Measurements from ENCODE around the gene SPOCK1.

DNA sequence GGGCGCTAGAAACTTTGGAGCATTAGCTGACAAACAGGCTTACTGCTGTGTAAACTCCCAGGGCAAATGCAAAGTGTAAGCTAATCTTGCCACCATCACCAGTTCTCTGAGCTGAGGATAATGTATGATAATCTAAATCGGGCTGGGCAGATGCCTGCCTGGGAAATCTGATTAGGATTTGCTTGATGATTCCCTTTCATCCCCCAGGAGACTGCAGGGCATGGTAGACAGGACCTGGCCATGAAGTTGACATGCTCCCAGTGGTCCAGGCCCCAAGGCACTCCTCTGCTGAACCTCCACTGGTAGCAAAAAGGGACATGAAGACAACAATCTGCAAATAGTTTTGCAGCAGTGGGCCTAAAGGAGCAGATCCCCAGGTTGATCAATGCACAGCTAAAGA, 317.5 kb downstream of the SPOCK1 start:
- TF ChIP-seq POLR2A (IDR thresholded peaks at IDR 0.05; ENCODE audit: borderline replicate concordance, extremely low read depth, insufficient read depth, insufficient read length) = no peak
- TF ChIP-seq, protein P1, sequence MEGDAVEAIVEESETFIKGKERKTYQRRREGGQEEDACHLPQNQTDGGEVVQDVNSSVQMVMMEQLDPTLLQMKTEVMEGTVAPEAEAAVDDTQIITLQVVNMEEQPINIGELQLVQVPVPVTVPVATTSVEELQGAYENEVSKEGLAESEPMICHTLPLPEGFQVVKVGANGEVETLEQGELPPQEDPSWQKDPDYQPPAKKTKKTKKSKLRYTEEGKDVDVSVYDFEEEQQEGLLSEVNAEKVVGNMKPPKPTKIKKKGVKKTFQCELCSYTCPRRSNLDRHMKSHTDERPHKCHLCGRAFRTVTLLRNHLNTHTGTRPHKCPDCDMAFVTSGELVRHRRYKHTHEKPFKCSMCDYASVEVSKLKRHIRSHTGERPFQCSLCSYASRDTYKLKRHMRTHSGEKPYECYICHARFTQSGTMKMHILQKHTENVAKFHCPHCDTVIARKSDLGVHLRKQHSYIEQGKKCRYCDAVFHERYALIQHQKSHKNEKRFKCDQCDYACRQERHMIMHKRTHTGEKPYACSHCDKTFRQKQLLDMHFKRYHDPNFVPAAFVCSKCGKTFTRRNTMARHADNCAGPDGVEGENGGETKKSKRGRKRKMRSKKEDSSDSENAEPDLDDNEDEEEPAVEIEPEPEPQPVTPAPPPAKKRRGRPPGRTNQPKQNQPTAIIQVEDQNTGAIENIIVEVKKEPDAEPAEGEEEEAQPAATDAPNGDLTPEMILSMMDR (IDR thresholded peaks at IDR 0.05 in 2 of 3, conservative IDR thresholded peaks at IDR 0.05 in 1 of 3; ENCODE audit: borderline replicate concordance in 1 of 3, insufficient read depth in 1 of 3, low read depth in 2 of 3, low read length in 2 of 3) = no peak
- TF ChIP-seq, protein P2, sequence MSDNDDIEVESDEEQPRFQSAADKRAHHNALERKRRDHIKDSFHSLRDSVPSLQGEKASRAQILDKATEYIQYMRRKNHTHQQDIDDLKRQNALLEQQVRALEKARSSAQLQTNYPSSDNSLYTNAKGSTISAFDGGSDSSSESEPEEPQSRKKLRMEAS (IDR thresholded peaks at IDR 0.05) = no peak

Measured in HCT116 (cell line).